Hepatocyte (in vitro differentiated cells): ENCODE measurements around the gene XRCC6. TPM values are rescaled to one million over a fixed set of nuclear protein-coding genes. Genes with fewer than 3 reads are reported as not detected.

Experiments used
- DNase-seq: peaks from one replicate; pipeline ENCODE4 v3.0.0-alpha.2; 2016; ENCODE audit warnings: low spot score
- H2AFZ ChIP-seq: fragments of 200-600 bp; sonication (generic); 2 replicates; pipeline ENCODE4 v1.6.0; 2016; ENCODE audit warnings: antibody characterized with exemption, mild to moderate bottlenecking
- H3K27ac ChIP-seq: fragments of 200-600 bp; sonication (generic); 2 replicates; pipeline ENCODE4 v1.5.1; 2016; ENCODE audit warnings: mild to moderate bottlenecking
- H3K27me3 ChIP-seq: fragments of 200-600 bp; sonication (generic); 2 replicates; pipeline ENCODE4 v1.6.1; 2016
- H3K36me3 ChIP-seq: fragments of 200-600 bp; sonication (generic); replicated peaks from 2 replicates; pipeline ENCODE4 v1.5.1; 2016; ENCODE audit warnings: low read depth; ENCODE audit not compliant: insufficient read depth
- H3K4me1 ChIP-seq: fragments of 200-600 bp; sonication (generic); 2 replicates; pipeline ENCODE4 v1.5.1; 2016; ENCODE audit warnings: mild to moderate bottlenecking, moderate library complexity; ENCODE audit not compliant: insufficient read depth
- H3K4me2 ChIP-seq: fragments of 200-600 bp; sonication (generic); 2 replicates; pipeline ENCODE4 v1.6.0; 2016
- H3K4me3 ChIP-seq: fragments of 200-600 bp; sonication (generic); 2 replicates; pipeline ENCODE4 v1.5.1; 2016; ENCODE audit warnings: mild to moderate bottlenecking
- H3K79me2 ChIP-seq: fragments of 200-600 bp; sonication (generic); 2 replicates; pipeline ENCODE4 v1.6.0; 2017; ENCODE audit warnings: mild to moderate bottlenecking
- H3K9me2 ChIP-seq: fragments of 200-600 bp; sonication (generic); replicated peaks from 2 replicates; pipeline ENCODE4 v1.6.0; 2017; ENCODE audit warnings: mild to moderate bottlenecking; ENCODE audit not compliant: insufficient read depth
- H3K9me3 ChIP-seq: fragments of 200-600 bp; sonication (generic); 2 replicates; pipeline ENCODE4 v1.5.1; 2016; ENCODE audit warnings: low read depth, mild to moderate bottlenecking
- H4K20me1 ChIP-seq: fragments of 200-600 bp; sonication (generic); 2 replicates; pipeline ENCODE4 v1.6.0; 2016; ENCODE audit warnings: mild to moderate bottlenecking; ENCODE audit not compliant: insufficient read depth, poor library complexity, severe bottlenecking
- CTCF ChIP-seq: fragments of 200-600 bp; sonication (generic); IDR thresholded peaks from 2 replicates; pipeline ENCODE4 v1.5.1; 2016; ENCODE audit warnings: antibody characterized with exemption, mild to moderate bottlenecking; ENCODE audit not compliant: poor library complexity
- EZH2 ChIP-seq: fragments of 200-600 bp; sonication (generic); IDR thresholded peaks from 2 replicates; pipeline ENCODE4 v1.6.1; 2016; ENCODE audit warnings: antibody characterized with exemption, mild to moderate bottlenecking, borderline replicate concordance
- EZH2phosphoT487 ChIP-seq: fragments of 200-600 bp; sonication (generic); IDR thresholded peaks from one replicate; pipeline ENCODE4 v1.6.1; 2018; ENCODE audit warnings: antibody characterized with exemption, mild to moderate bottlenecking, low read depth, moderate library complexity; ENCODE audit not compliant: unreplicated experiment, severe bottlenecking
- WGBS: methylation state at CpG from one replicate; pipeline ENCODE4 v1.1.6; 2016; ENCODE audit warnings: low lambda C conversion rate; ENCODE audit errors: missing lambda C conversion rate; 5-methylcytosine and 5-hydroxymethylcytosine counted together
- polyA plus RNA-seq: library from polyadenylated mRNA; unstranded; fragments of >200 nt; fragmentation: Nextera tagmentation; extraction: Ambion mirVana; gene quantifications from 2 replicates; pipeline ENCODE4 v1.2.1, GENCODE V29; 2016
- total RNA-seq: library from RNA; depleted of rRNA; stranded (reverse); fragments of >200 nt; gene quantifications from 2 replicates; pipeline ENCODE4 v1.2.3, GENCODE V29; 2014

XRCC6 gene
- total and polyA plus RNA-seq, 2 experiments from 2014 or later, result 260 to 276 TPM

GRCh38 chr22:41658869-41659268 is 37.8 kb downstream of the XRCC6 start:
- no peaks in the 10 kb centered on the region for H3K27me3 ChIP-seq
- H3K36me3 ChIP-seq, result no peaks in the 10 kb centered on the region
- TF ChIP-seq EZH2 (no peak), CTCF (no peak), EZH2phosphoT487 (no peak)
- no peak for DNase-seq
- 96% methylated on average over 17 of the region's 17 CpGs for WGBS
- H3K9me2 ChIP-seq, result no peaks in the 10 kb centered on the region
- H4K20me1 ChIP-seq, result no peaks in the 10 kb centered on the region
- H3K9me3 ChIP-seq, result no peaks in the 10 kb centered on the region
- H2AFZ ChIP-seq, result no peak overlapping the region
- peaks cover 3% of the 10 kb centered on the region for H3K79me2 ChIP-seq
- H3K4me2 ChIP-seq, result no peak overlapping the region
- no peak overlapping the region for H3K27ac ChIP-seq
- H3K4me3 ChIP-seq, result no peak overlapping the region
- H3K4me1 ChIP-seq, result no peaks in the 10 kb centered on the region

DNA sequence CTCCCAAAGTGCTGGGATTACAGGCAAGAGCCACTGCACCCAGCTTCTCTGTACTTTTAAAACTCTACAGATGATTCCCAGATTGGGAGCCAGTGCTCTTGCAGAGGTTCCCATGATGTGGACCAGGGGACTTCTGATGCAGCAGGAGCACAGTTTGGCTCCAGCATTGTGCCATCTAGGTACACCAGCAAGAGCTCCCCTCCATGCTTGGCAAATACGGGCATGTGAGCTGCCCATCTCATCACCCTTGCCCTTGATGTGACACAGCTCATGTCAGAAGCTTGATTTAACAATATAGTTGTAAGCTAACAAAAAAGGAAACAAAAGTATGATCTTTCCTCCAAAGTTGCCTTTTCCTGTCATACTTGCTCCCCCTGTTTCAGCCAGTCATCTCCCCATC is 38.8 kb downstream of the XRCC6 start:
- H3K9me3 ChIP-seq, result no peaks in the 10 kb centered on the region
- H4K20me1 ChIP-seq, result no peaks in the 10 kb centered on the region
- H3K4me3 ChIP-seq, result no peak overlapping the region
- TF ChIP-seq CTCF (no peak), EZH2 (no peak), EZH2phosphoT487 (no peak)
- H3K4me2 ChIP-seq, result no peak overlapping the region
- H3K79me2 ChIP-seq, result peaks cover 3% of the 10 kb centered on the region
- no peaks in the 10 kb centered on the region for H3K27me3 ChIP-seq
- no peak overlapping the region for H2AFZ ChIP-seq
- H3K27ac ChIP-seq, result no peak overlapping the region
- WGBS, result 100% methylated on average over 1 of the region's 1 CpG
- no peaks in the 10 kb centered on the region for H3K4me1 ChIP-seq
- H3K9me2 ChIP-seq, result no peaks in the 10 kb centered on the region
- DNase-seq, result no peak
- no peaks in the 10 kb centered on the region for H3K36me3 ChIP-seq

- Histone ChIP-seq H2AFZ (no peak overlapping the region), H3K4me2 (no peak overlapping the region), H3K4me1 (no peaks in the 10 kb centered on the region), H4K20me1 (no peaks in the 10 kb centered on the region), H3K4me3 (no peak overlapping the region), H3K27me3 (no peaks in the 10 kb centered on the region), H3K9me3 (no peaks in the 10 kb centered on the region), H3K9me2 (no peaks in the 10 kb centered on the region), H3K79me2 (peaks cover 3% of the 10 kb centered on the region), H3K27ac (no peak overlapping the region), H3K36me3 (no peaks in the 10 kb centered on the region)
- WGBS, result 81% methylated on average over 3 of the region's 3 CpGs
- TF ChIP-seq EZH2phosphoT487, result no peak
- TF ChIP-seq EZH2, result no peak
- TF ChIP-seq CTCF, result no peak
- no peak for DNase-seq
These were observed 39.3 kb downstream of the XRCC6 start for GRCh38 chr22:41660416-41660815.

GRCh38 chr22:41661088-41661487 is 40.0 kb downstream of the XRCC6 start:
- no peaks in the 10 kb centered on the region for H3K27me3 ChIP-seq
- H3K9me3 ChIP-seq, result no peaks in the 10 kb centered on the region
- TF ChIP-seq EZH2 (no peak), CTCF (no peak)
- no peak overlapping the region for H2AFZ ChIP-seq
- H3K4me3 ChIP-seq, result no peak overlapping the region
- no peaks in the 10 kb centered on the region for H3K36me3 ChIP-seq
- WGBS, result 97% methylated on average over 3 of the region's 3 CpGs
- no peaks in the 10 kb centered on the region for H3K9me2 ChIP-seq
- H3K4me2 ChIP-seq, result no peak overlapping the region
- H3K27ac ChIP-seq, result no peak overlapping the region
- no peaks in the 10 kb centered on the region for H3K4me1 ChIP-seq
- no peak for DNase-seq
- peaks cover 3% of the 10 kb centered on the region for H3K79me2 ChIP-seq
- H4K20me1 ChIP-seq, result no peaks in the 10 kb centered on the region
